Spleen (tissue), 11 donors: ENCODE measurements around the gene PRR33. TPM values are rescaled to one million over a fixed set of nuclear protein-coding genes. Genes with fewer than 3 reads are reported as not detected.

Source experiments
- DNase-seq: peaks from one replicate; pipeline ENCODE4 v3.0.0-alpha.2; 2020
- H3K27ac ChIP-seq, 8 donors: fragments of 200-600 bp; sonication (generic) in 7 of 8; 1 replicate in 4 of 8; 2 replicates in 4 of 8; pipeline versions ENCODE4 v1.5.0 to v1.8.0; 2016 to 2021; ENCODE audit warnings: inconsistent platforms in 4 of 8, mild to moderate bottlenecking in 4 of 8, moderate library complexity in 1 of 8
- H3K27me3 ChIP-seq, 7 donors: fragments of 200-600 bp; sonication (generic) in 6 of 7; replicated peaks in 1 of 7; 1 replicate in 4 of 7; 2 replicates in 3 of 7; pipeline versions ENCODE4 v1.5.0 to v1.8.0; 2016 to 2021; ENCODE audit warnings: inconsistent platforms in 3 of 7, mild to moderate bottlenecking in 1 of 7
- H3K36me3 ChIP-seq, 6 donors: fragments of 200-600 bp; sonication (generic) in 5 of 6; 1 replicate in 4 of 6; 2 replicates in 2 of 6; pipeline versions ENCODE4 v1.5.0 to v1.8.0; 2016 to 2021; ENCODE audit warnings: inconsistent platforms in 2 of 6
- H3K4me1 ChIP-seq, 6 donors: fragments of 200-600 bp; sonication (generic) in 5 of 6; 1 replicate in 3 of 6; 2 replicates in 3 of 6; pipeline versions ENCODE4 v1.5.0 to v1.8.0; 2016 to 2021; ENCODE audit warnings: inconsistent platforms in 3 of 6
- H3K4me3 ChIP-seq, 8 donors: fragments of 200-600 bp; sonication (generic) in 7 of 8; 1 replicate in 4 of 8; 2 replicates in 4 of 8; pipeline versions ENCODE4 v1.5.0 to v1.8.0; 2016 to 2021; ENCODE audit warnings: inconsistent platforms in 4 of 8, mild to moderate bottlenecking in 4 of 8, moderate library complexity in 2 of 8
- H3K9me3 ChIP-seq, 8 donors: fragments of 200-600 bp; sonication (generic) in 7 of 8; 1 replicate in 4 of 8; 2 replicates in 4 of 8; pipeline versions ENCODE4 v1.5.0 to v1.8.0; 2016 to 2021; ENCODE audit warnings: inconsistent platforms in 4 of 8
- POLR2A ChIP-seq, 3 donors: fragments of 450-650 bp; IDR thresholded peaks; one replicate each; pipeline ENCODE4 v1.5.1; 2017; ENCODE audit warnings: antibody characterized with exemption in 3 of 3, mild to moderate bottlenecking in 1 of 3
- POLR2AphosphoS5 ChIP-seq, 3 donors: sonication (generic); formaldehyde crosslinking; IDR thresholded peaks; one replicate each; pipeline ENCODE4 v1.5.1; 2017; ENCODE audit warnings: antibody characterized with exemption in 3 of 3
- WGBS, 5 donors: extraction: QIAGEN DNeasy Blood & Tissue Kit in 3 of 5; methylation state at CpG; one replicate each; pipeline versions ENCODE4 v1.1.5 to v1.1.7; 2013 to 2018; 5-methylcytosine and 5-hydroxymethylcytosine counted together
- intact Hi-C: fragments of 100-400 bp; cut with DNase I; formaldehyde crosslinking; loops from one replicate; pipeline ENCODE4 v1.15.0; 2023; ENCODE audit warnings: low total_unique reads
- polyA plus RNA-seq, 3 donors: library from polyadenylated mRNA; stranded (reverse); fragments of 200-250 nt; gene quantifications; one replicate each; pipeline ENCODE4 v1.2.1, GENCODE V29; 2013
- total RNA-seq, 7 donors: library from RNA; depleted of rRNA in 3 of 7; stranded (reverse); fragments of >200 nt in 3 of 7; fragmentation: NEBNext Ultra II Directional in 4 of 7; extraction: Animal tissue kit (Norgen Biotek cat#: 25700) in 4 of 7; gene quantifications; one replicate each; pipeline versions ENCODE4 v1.1.0 to v1.2.1, GENCODE V29; 2016 to 2021
- TF ChIP-seq, protein P1 (sequence below), 11 experiments: fragments of 200-600 bp in 7 of 11; fragments of 450-650 bp in 4 of 11; sonication (generic) in 4 of 11; IDR thresholded peaks in 8 of 11; conservative IDR thresholded peaks in 3 of 11; 1 replicate in 7 of 11; 2 replicates in 4 of 11; pipeline versions ENCODE4 v1.4.0 to v1.8.0; 2016 to 2021; ENCODE audit warnings: antibody characterized with exemption in 11 of 11, inconsistent platforms in 4 of 11, mild to moderate bottlenecking in 1 of 11
- donor health status: healthy with polysubstance abuse.
- donor health status: DM: no; HTN: no; CAD: no; lungs with moderate emphysema.
- donor health status: DM: no; HTN: no; CAD: no.
- donor health status: Bipolar disorder and iron deficiency.
- donor health status: healthy.
- donor health status: DM: no; HTN: no; CAD: no.
- donor health status: DM: yes; HTN: yes; CAD: no.

Gene PRR33
- total and polyA plus RNA-seq, 10 donors = 0.03 to 0.64 (median 0.20) TPM; not detected in 7

DNA sequence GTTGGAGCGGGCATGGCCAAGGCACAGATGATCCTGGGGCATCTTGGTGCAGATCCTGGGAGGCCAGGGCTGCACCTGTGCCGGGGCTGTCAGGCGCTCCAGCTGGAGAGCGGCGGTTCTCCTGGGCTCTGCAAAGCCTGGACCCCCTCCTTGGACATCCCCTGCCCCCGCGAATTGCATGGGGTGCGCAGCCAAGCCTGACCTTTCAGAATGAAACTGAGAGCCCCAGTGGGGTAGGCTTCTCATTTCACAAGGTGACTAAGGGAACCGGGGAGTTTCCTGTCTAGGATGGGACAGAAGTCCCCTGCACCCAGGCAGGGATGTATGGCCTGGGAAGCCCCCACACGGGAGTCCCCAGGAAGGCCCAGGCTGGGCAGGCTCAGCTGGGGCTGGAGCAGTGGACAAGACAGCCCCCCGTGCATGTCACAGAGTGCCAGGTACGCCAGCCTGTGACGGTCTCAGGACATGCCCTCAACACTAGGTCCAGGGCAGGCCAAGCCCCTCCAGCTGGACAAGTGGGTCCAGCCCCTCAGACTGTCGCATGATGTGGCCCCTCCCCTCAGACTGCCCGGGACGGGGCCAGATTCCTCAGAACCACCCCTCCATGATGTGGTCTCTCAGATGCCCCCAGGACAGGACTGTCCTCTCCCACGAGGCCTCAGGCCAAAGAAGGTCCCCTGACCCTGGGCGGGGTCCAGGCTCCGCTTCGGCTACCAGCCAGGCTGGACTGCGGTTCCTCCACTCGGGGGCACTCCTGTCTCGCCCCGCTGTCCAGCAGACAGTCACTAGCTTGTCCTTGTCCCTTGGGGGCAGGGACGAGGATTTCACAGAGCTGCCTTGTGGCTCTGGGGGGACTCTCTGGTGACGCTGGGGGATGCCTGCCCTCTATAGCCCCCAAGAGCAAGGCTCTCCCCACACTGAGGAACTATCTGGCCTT, 36.5 kb downstream of the PRR33 start:
- H3K4me3 ChIP-seq = peak overlapping the region in 7 of 8 donors; percentile 57 to 74 (median 59)
- H3K4me1 ChIP-seq = peaks cover 38 to 97% (median 76%) of the 10 kb centered on the region in 6 donors
- H3K27ac ChIP-seq = peak overlapping the region in 4 of 8 donors; percentile 91 to 94 (median 92)
- H3K9me3 ChIP-seq = no peaks in the 10 kb centered on the region
- WGBS, 5 donors = 60 to 86% (median 70%) methylated on average over 7 to 26 of the region's 26 CpGs
- DNase-seq = peak; percentile 84
- H3K36me3 ChIP-seq = peaks cover 0 to 36% (median 0%) of the 10 kb centered on the region in 6 donors
- no peak for TF ChIP-seq POLR2A (IDR thresholded peaks at IDR 0.05)
- TF ChIP-seq, protein P1, sequence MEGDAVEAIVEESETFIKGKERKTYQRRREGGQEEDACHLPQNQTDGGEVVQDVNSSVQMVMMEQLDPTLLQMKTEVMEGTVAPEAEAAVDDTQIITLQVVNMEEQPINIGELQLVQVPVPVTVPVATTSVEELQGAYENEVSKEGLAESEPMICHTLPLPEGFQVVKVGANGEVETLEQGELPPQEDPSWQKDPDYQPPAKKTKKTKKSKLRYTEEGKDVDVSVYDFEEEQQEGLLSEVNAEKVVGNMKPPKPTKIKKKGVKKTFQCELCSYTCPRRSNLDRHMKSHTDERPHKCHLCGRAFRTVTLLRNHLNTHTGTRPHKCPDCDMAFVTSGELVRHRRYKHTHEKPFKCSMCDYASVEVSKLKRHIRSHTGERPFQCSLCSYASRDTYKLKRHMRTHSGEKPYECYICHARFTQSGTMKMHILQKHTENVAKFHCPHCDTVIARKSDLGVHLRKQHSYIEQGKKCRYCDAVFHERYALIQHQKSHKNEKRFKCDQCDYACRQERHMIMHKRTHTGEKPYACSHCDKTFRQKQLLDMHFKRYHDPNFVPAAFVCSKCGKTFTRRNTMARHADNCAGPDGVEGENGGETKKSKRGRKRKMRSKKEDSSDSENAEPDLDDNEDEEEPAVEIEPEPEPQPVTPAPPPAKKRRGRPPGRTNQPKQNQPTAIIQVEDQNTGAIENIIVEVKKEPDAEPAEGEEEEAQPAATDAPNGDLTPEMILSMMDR (IDR thresholded peaks at IDR 0.05 in 8 of 11, conservative IDR thresholded peaks at IDR 0.05 in 3 of 11) = peak in 3 of 11 experiments; percentile 8 to 35 (median 19)
- TF ChIP-seq POLR2AphosphoS5 (IDR thresholded peaks at IDR 0.05) = peak; percentile 42 to 65 (median 59)
- intact Hi-C loops = no loop called here
- no peaks in the 10 kb centered on the region for H3K27me3 ChIP-seq

DNA sequence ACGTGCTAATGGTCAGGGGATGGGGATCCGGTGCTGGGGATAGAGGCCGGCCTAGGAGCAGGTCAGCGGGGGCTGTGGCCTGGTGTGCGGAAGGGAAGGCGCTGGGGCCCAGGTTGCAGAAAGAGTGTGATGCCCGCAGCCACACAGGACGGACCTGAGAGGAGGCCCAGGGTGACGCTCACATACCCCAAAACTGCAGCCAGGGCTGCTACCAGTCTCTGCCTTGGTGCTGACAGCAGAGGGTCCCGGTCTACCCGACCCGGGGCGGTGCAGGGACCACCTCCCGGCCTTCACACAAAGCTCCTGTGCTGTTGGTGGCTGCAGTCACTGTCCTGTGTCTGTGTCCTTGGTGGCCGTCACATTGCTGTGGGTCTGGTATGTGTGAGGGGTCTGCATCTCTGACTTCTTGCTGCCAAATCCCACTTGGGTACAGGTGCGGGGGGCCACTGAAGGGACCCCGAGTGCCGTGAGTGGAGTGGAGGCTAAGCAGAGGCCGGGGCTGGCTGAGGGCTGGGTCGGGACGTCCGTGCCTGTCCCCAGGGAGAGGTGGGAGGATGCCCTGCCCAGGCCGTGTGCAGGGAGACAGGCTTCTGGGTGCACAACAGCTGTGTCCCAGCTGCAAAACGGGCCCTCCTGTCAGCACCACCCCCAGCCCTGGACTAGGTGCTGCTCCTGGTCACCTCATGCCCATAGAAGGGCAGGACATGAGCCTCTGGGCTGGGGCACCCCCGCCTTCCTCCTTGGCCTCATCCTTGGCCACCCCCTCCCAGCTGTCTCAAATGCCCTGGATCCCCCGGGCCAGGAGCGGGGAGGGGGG, 37.4 kb downstream of the PRR33 start:
- TF ChIP-seq POLR2AphosphoS5 (IDR thresholded peaks at IDR 0.05) = peak; percentile 5 to 59 (median 34)
- TF ChIP-seq, protein P1 (IDR thresholded peaks at IDR 0.05 in 8 of 11, conservative IDR thresholded peaks at IDR 0.05 in 3 of 11) = no peak
- Histone ChIP-seq H3K4me1 (peaks cover 43 to 100% (median 84%) of the 10 kb centered on the region in 6 donors), H3K9me3 (no peaks in the 10 kb centered on the region), H3K4me3 (peak overlapping the region; percentile 56 to 74 (median 59)), H3K27me3 (no peaks in the 10 kb centered on the region), H3K27ac (peak overlapping the region in 6 of 8 donors; percentile 79 to 94 (median 92)), H3K36me3 (peaks cover 0 to 35% (median 0%) of the 10 kb centered on the region in 6 donors)
- peak; percentile 88 for DNase-seq
- WGBS, 5 donors = 53 to 81% (median 63%) methylated on average over 16 to 27 of the region's 27 CpGs
- intact Hi-C loops = no loop called here

DNA sequence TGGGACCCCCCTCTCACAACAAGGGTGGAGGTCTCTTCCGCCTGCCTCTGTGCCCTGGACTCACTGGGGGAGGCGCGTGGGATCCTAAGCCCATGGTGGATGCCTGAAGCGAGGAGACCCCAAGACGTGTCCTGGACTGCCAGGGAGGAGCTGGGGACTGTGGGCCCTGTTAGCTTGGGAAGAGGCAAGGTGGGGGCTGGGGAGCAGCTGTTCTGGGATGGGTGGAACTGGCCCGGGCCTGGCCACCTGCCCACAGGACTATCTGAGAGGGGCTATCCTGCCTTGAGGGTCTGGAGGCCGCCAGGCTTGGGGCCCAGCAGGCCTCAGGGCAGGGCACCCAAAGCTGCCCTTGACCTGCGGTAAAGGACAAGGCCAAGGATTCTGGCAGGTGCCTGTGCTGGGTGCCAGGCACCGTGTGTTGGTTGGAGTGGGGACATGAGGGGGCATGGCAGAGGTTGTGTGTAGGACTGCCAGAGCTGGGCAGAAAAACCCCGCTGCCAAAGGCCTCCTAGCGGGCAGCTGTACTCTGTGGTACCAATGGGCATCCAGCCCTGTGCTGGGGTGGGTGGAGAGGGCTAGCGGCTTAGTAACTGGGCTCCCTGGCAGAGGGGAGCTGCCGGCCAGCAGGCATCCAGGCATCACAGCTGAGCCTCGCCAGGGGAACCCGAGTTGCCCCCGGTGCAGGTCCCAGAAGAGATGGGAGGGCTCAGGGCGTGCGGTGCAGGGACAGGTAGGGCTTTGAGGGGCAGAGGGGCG, 38.1 kb downstream of the PRR33 start:
- 45 to 70% (median 63%) methylated on average over 11 to 19 of the region's 19 CpGs for WGBS, 5 donors
- TF ChIP-seq POLR2AphosphoS5 (IDR thresholded peaks at IDR 0.05) (peak in 1 of 3 donors; percentile 7), POLR2A (IDR thresholded peaks at IDR 0.05) (no peak)
- TF ChIP-seq, protein P1 (IDR thresholded peaks at IDR 0.05 in 8 of 11, conservative IDR thresholded peaks at IDR 0.05 in 3 of 11) = peak in 1 of 11 experiments; percentile 6
- H3K27me3 ChIP-seq = no peaks in the 10 kb centered on the region
- peaks cover 0 to 31% (median 0%) of the 10 kb centered on the region in 6 donors for H3K36me3 ChIP-seq
- intact Hi-C loops = no loop called here
- peaks cover 45 to 100% (median 84%) of the 10 kb centered on the region in 6 donors for H3K4me1 ChIP-seq
- peak overlapping the region; percentile 79 to 94 (median 92) for H3K27ac ChIP-seq
- H3K4me3 ChIP-seq = peak overlapping the region; percentile 56 to 74 (median 59)
- peak; percentile 87 for DNase-seq
- H3K9me3 ChIP-seq = no peaks in the 10 kb centered on the region
